ENCODE data around the gene TFG.

TFG gene

GRCh38 chr3:100737334-100737733 is 28.0 kb downstream of the TFG start:
- Histone ChIP-seq H3K36me3 (ENCODE audit: insufficient read depth, low read length) (peaks cover 92% of the 10 kb centered on the region), H3K4me3 (ENCODE audit: low read length) (no peak overlapping the region), H3K27me3 (ENCODE audit: control insufficient read depth, insufficient read depth, low read length) (no peaks in the 10 kb centered on the region), H3K4me1 (ENCODE audit: control insufficient read depth, insufficient read depth, low read length) (no peaks in the 10 kb centered on the region), H3K4me2 (ENCODE audit: low read length) (no peak overlapping the region), H3K9ac (ENCODE audit: low read depth, low read length) (no peak overlapping the region), H3K9me3 (replicated peaks; ENCODE audit: low read length) (no peaks in the 10 kb centered on the region)

- H3K9me3 ChIP-seq (replicated peaks; ENCODE audit: low read length): no peaks in the 10 kb centered on the region
- H3K36me3 ChIP-seq (ENCODE audit: insufficient read depth, low read length): peaks cover 85% of the 10 kb centered on the region
- H3K9ac ChIP-seq (ENCODE audit: low read depth, low read length): no peak overlapping the region
These were observed 30.9 kb downstream of the TFG start for GRCh38 chr3:100740207-100740606.

GRCh38 chr3:100743535-100743934 is 34.2 kb downstream of the TFG start:
- Histone ChIP-seq H3K9ac (ENCODE audit: low read depth, low read length) (no peak overlapping the region), H3K27me3 (ENCODE audit: control insufficient read depth, insufficient read depth, low read length) (no peaks in the 10 kb centered on the region), H3K36me3 (ENCODE audit: insufficient read depth, low read length) (peaks cover 81% of the 10 kb centered on the region), H3K4me1 (ENCODE audit: control insufficient read depth, insufficient read depth, low read length) (no peaks in the 10 kb centered on the region), H3K9me3 (replicated peaks; ENCODE audit: low read length) (no peaks in the 10 kb centered on the region), H3K4me2 (ENCODE audit: low read length) (no peak overlapping the region), H3K4me3 (ENCODE audit: low read length) (no peak overlapping the region)

More at GRCh38 chr3:100740207-100740606, 30.9 kb downstream of the TFG start:
- Histone ChIP-seq H3K4me3 (ENCODE audit: low read length) (no peak overlapping the region), H3K4me2 (ENCODE audit: low read length) (no peak overlapping the region), H3K27me3 (ENCODE audit: control insufficient read depth, insufficient read depth, low read length) (no peaks in the 10 kb centered on the region), H3K4me1 (ENCODE audit: control insufficient read depth, insufficient read depth, low read length) (no peaks in the 10 kb centered on the region)

- H3K27me3 ChIP-seq (ENCODE audit: control insufficient read depth, insufficient read depth, low read length): no peaks in the 10 kb centered on the region
- no peaks in the 10 kb centered on the region for H3K9me3 ChIP-seq (replicated peaks; ENCODE audit: low read length)
- no peaks in the 10 kb centered on the region for H3K4me1 ChIP-seq (ENCODE audit: control insufficient read depth, insufficient read depth, low read length)
- H3K9ac ChIP-seq (ENCODE audit: low read depth, low read length): no peak overlapping the region
- H3K4me3 ChIP-seq (ENCODE audit: low read length): no peak overlapping the region
- H3K36me3 ChIP-seq (ENCODE audit: insufficient read depth, low read length): peaks cover 81% of the 10 kb centered on the region
- H3K4me2 ChIP-seq (ENCODE audit: low read length): no peak overlapping the region
These were observed 35.4 kb downstream of the TFG start for GRCh38 chr3:100744671-100745070.

GRCh38 chr3:100745617-100746016 is 36.3 kb downstream of the TFG start:
- H3K4me1 ChIP-seq (ENCODE audit: control insufficient read depth, insufficient read depth, low read length): no peaks in the 10 kb centered on the region
- no peak overlapping the region for H3K4me3 ChIP-seq (ENCODE audit: low read length)
- no peak overlapping the region for H3K9ac ChIP-seq (ENCODE audit: low read depth, low read length)
- H3K4me2 ChIP-seq (ENCODE audit: low read length): no peak overlapping the region
- H3K36me3 ChIP-seq (ENCODE audit: insufficient read depth, low read length): peaks cover 79% of the 10 kb centered on the region
- H3K27me3 ChIP-seq (ENCODE audit: control insufficient read depth, insufficient read depth, low read length): no peaks in the 10 kb centered on the region
- H3K9me3 ChIP-seq (replicated peaks; ENCODE audit: low read length): no peaks in the 10 kb centered on the region

- Histone ChIP-seq H3K27me3 (ENCODE audit: control insufficient read depth, insufficient read depth, low read length) (no peaks in the 10 kb centered on the region), H3K4me3 (ENCODE audit: low read length) (no peak overlapping the region), H3K4me1 (ENCODE audit: control insufficient read depth, insufficient read depth, low read length) (no peaks in the 10 kb centered on the region), H3K4me2 (ENCODE audit: low read length) (no peak overlapping the region), H3K36me3 (ENCODE audit: insufficient read depth, low read length) (peaks cover 79% of the 10 kb centered on the region), H3K9me3 (replicated peaks; ENCODE audit: low read length) (no peaks in the 10 kb centered on the region), H3K9ac (ENCODE audit: low read depth, low read length) (no peak overlapping the region)
These were observed 36.8 kb downstream of the TFG start for GRCh38 chr3:100746092-100746491.

GRCh38 chr3:100748220-100748619 is 38.9 kb downstream of the TFG start:
- Histone ChIP-seq H3K4me3 (ENCODE audit: low read length) (no peak overlapping the region), H3K36me3 (ENCODE audit: insufficient read depth, low read length) (peaks cover 88% of the 10 kb centered on the region), H3K27me3 (ENCODE audit: control insufficient read depth, insufficient read depth, low read length) (no peaks in the 10 kb centered on the region), H3K9ac (ENCODE audit: low read depth, low read length) (no peak overlapping the region), H3K4me2 (ENCODE audit: low read length) (no peak overlapping the region), H3K9me3 (replicated peaks; ENCODE audit: low read length) (no peaks in the 10 kb centered on the region), H3K4me1 (ENCODE audit: control insufficient read depth, insufficient read depth, low read length) (no peaks in the 10 kb centered on the region)

GRCh38 chr3:100748967-100749366 is 39.7 kb downstream of the TFG start:
- Histone ChIP-seq H3K9ac (ENCODE audit: low read depth, low read length) (no peak overlapping the region), H3K4me2 (ENCODE audit: low read length) (no peak overlapping the region), H3K36me3 (ENCODE audit: insufficient read depth, low read length) (peaks cover 90% of the 10 kb centered on the region), H3K4me1 (ENCODE audit: control insufficient read depth, insufficient read depth, low read length) (peaks cover 4% of the 10 kb centered on the region), H3K9me3 (replicated peaks; ENCODE audit: low read length) (no peaks in the 10 kb centered on the region), H3K27me3 (ENCODE audit: control insufficient read depth, insufficient read depth, low read length) (no peaks in the 10 kb centered on the region), H3K4me3 (ENCODE audit: low read length) (no peak overlapping the region)

- no peaks in the 10 kb centered on the region for H3K27me3 ChIP-seq (ENCODE audit: control insufficient read depth, insufficient read depth, low read length)
- peaks cover 7% of the 10 kb centered on the region for H3K4me1 ChIP-seq (ENCODE audit: control insufficient read depth, insufficient read depth, low read length)
- no peak overlapping the region for H3K4me3 ChIP-seq (ENCODE audit: low read length)
- no peak overlapping the region for H3K9ac ChIP-seq (ENCODE audit: low read depth, low read length)
- no peak overlapping the region for H3K4me2 ChIP-seq (ENCODE audit: low read length)
- H3K36me3 ChIP-seq (ENCODE audit: insufficient read depth, low read length): peaks cover 68% of the 10 kb centered on the region
- H3K9me3 ChIP-seq (replicated peaks; ENCODE audit: low read length): no peaks in the 10 kb centered on the region
These were observed 44.6 kb downstream of the TFG start for GRCh38 chr3:100753846-100754245.

- peaks cover 59% of the 10 kb centered on the region for H3K36me3 ChIP-seq (ENCODE audit: insufficient read depth, low read length)
These were observed 45.5 kb downstream of the TFG start for GRCh38 chr3:100754563-100755334.

GRCh38 chr3:100756441-100756840 is 47.1 kb downstream of the TFG start:
- H3K9ac ChIP-seq (ENCODE audit: low read depth, low read length): no peak overlapping the region
- H3K36me3 ChIP-seq (ENCODE audit: insufficient read depth, low read length): peaks cover 45% of the 10 kb centered on the region
- no peaks in the 10 kb centered on the region for H3K9me3 ChIP-seq (replicated peaks; ENCODE audit: low read length)
- no peak overlapping the region for H3K4me2 ChIP-seq (ENCODE audit: low read length)
- no peak overlapping the region for H3K4me3 ChIP-seq (ENCODE audit: low read length)
- H3K4me1 ChIP-seq (ENCODE audit: control insufficient read depth, insufficient read depth, low read length): peaks cover 7% of the 10 kb centered on the region
- H3K27me3 ChIP-seq (ENCODE audit: control insufficient read depth, insufficient read depth, low read length): no peaks in the 10 kb centered on the region

More at GRCh38 chr3:100754563-100755334, 45.5 kb downstream of the TFG start:
- H3K4me3 ChIP-seq (ENCODE audit: low read length): no peak overlapping the region
- H3K9me3 ChIP-seq (replicated peaks; ENCODE audit: low read length): no peaks in the 10 kb centered on the region
- H3K27me3 ChIP-seq (ENCODE audit: control insufficient read depth, insufficient read depth, low read length): no peaks in the 10 kb centered on the region
- no peak overlapping the region for H3K9ac ChIP-seq (ENCODE audit: low read depth, low read length)
- H3K4me1 ChIP-seq (ENCODE audit: control insufficient read depth, insufficient read depth, low read length): peaks cover 7% of the 10 kb centered on the region
- H3K4me2 ChIP-seq (ENCODE audit: low read length): no peak overlapping the region

GRCh38 chr3:100759159-100759558 is 49.9 kb downstream of the TFG start:
- no peak overlapping the region for H3K4me3 ChIP-seq (ENCODE audit: low read length)
- no peak overlapping the region for H3K4me2 ChIP-seq (ENCODE audit: low read length)
- no peaks in the 10 kb centered on the region for H3K27me3 ChIP-seq (ENCODE audit: control insufficient read depth, insufficient read depth, low read length)
- H3K4me1 ChIP-seq (ENCODE audit: control insufficient read depth, insufficient read depth, low read length): peaks cover under 1% of the 10 kb centered on the region
- H3K9ac ChIP-seq (ENCODE audit: low read depth, low read length): no peak overlapping the region
- H3K36me3 ChIP-seq (ENCODE audit: insufficient read depth, low read length): peaks cover 19% of the 10 kb centered on the region
- no peaks in the 10 kb centered on the region for H3K9me3 ChIP-seq (replicated peaks; ENCODE audit: low read length)

Measured in skeletal muscle satellite cell (primary cell).